Coronary artery (tissue), 2 donors: ENCODE results near the gene CARS1.

Experiments
- DNase-seq: peaks from one replicate; pipeline ENCODE4 v3.0.0-alpha.2; 2017; ENCODE audit warnings: low spot score
- H3K27ac ChIP-seq, 2 donors: fragments of 200-600 bp; sonication (generic); one replicate each; pipeline ENCODE4 v1.5.1; 2016 to 2019
- H3K4me3 ChIP-seq: fragments of 200-600 bp; sonication (generic); 2 replicates; pipeline ENCODE4 v1.5.1; 2016; ENCODE audit warnings: mild to moderate bottlenecking, moderate library complexity
- CTCF ChIP-seq: fragments of 200-600 bp; sonication (generic); IDR thresholded peaks from one replicate; pipeline ENCODE4 v1.5.1; 2019; ENCODE audit warnings: antibody characterized with exemption

CARS1 gene

GRCh38 chr11:3046641-3047040 lies 10.6 kb downstream of the CARS1 start:
- DNase-seq: no peak
- TF ChIP-seq CTCF: no peak
- Histone ChIP-seq H3K27ac (no peak overlapping the region), H3K4me3 (no peak overlapping the region)

GRCh38 chr11:3046190-3046589 lies 11.0 kb downstream of the CARS1 start:
- no peak overlapping the region for H3K4me3 ChIP-seq
- TF ChIP-seq CTCF: no peak
- no peak for DNase-seq
- no peak overlapping the region for H3K27ac ChIP-seq

GRCh38 chr11:3044915-3045314 lies 12.3 kb downstream of the CARS1 start:
- DNase-seq: no peak
- TF ChIP-seq CTCF: no peak
- Histone ChIP-seq H3K4me3 (no peak overlapping the region), H3K27ac (peak overlapping the region in 1 of 2 donors; percentile 82)

- no peak for DNase-seq
Measured at GRCh38 chr11:3044004-3044403, 13.2 kb downstream of the CARS1 start.

GRCh38 chr11:3043315-3043871 lies 13.8 kb downstream of the CARS1 start:
- peak; percentile 90 for DNase-seq
- peak overlapping the region; percentile 71 to 82 for H3K27ac ChIP-seq
- H3K4me3 ChIP-seq: no peak overlapping the region
- no peak for TF ChIP-seq CTCF

More at GRCh38 chr11:3044004-3044403, 13.2 kb downstream of the CARS1 start:
- no peak for TF ChIP-seq CTCF
- peak overlapping the region; percentile 71 to 82 for H3K27ac ChIP-seq
- no peak overlapping the region for H3K4me3 ChIP-seq

GRCh38 chr11:3042496-3043314 lies 14.5 kb downstream of the CARS1 start:
- DNase-seq: no peak
- H3K4me3 ChIP-seq: no peak overlapping the region
- no peak for TF ChIP-seq CTCF
- peak overlapping the region; percentile 71 to 82 for H3K27ac ChIP-seq
